OCI-M1 (cell line): ENCODE data around the gene LCAT.

ENCODE experiments used
- DNase-seq: peaks from one replicate; lab custom pipeline; 2025; lab: John Stamatoyannopoulos, UW

The LCAT gene

GRCh38 chr16:67968400-67969253 is 24.7 kb upstream of the LCAT start, which contains the start of gene SLC12A4:
TSS of gene SLC12A4 (minus strand) at chr16:67968637. CDS start at chr16:67968553, 84 bp downstream.
- DNase-seq, result peak; percentile 90

- peak; percentile 62 for DNase-seq
Measured at GRCh38 chr16:67967958-67968399, 24.1 kb upstream of the LCAT start.

- DNase-seq, result no peak
Measured at GRCh38 chr16:67967183-67967957, 23.4 kb upstream of the LCAT start.

- peak; percentile 16 for DNase-seq
Measured at GRCh38 chr16:67966549-67967182, 22.7 kb upstream of the LCAT start.

- DNase-seq, result no peak
Measured at GRCh38 chr16:67965668-67966548, 22.0 kb upstream of the LCAT start.

- no peak for DNase-seq
Measured at GRCh38 chr16:67964477-67965131, 20.7 kb upstream of the LCAT start.

GRCh38 chr16:67963662-67964321 is 19.9 kb upstream of the LCAT start:
- DNase-seq, result no peak

GRCh38 chr16:67963292-67963661 is 19.4 kb upstream of the LCAT start:
- DNase-seq, result no peak

- DNase-seq, result no peak
Measured at GRCh38 chr16:67962135-67962534, 18.2 kb upstream of the LCAT start.

GRCh38 chr16:67961551-67961957 is 17.6 kb upstream of the LCAT start:
- DNase-seq, result no peak

GRCh38 chr16:67959536-67960329 is 15.8 kb upstream of the LCAT start:
- DNase-seq, result no peak

- DNase-seq, result no peak
Measured at GRCh38 chr16:67957622-67958021, 13.7 kb upstream of the LCAT start.

GRCh38 chr16:67954421-67955196 is 10.7 kb upstream of the LCAT start:
- no peak for DNase-seq

- DNase-seq, result no peak
Measured at GRCh38 chr16:67953641-67954375, 9.9 kb upstream of the LCAT start.

- no peak for DNase-seq
Measured at GRCh38 chr16:67951485-67951884, 7.6 kb upstream of the LCAT start.

GRCh38 chr16:67950335-67950843 is 6.5 kb upstream of the LCAT start:
- no peak for DNase-seq

GRCh38 chr16:67949645-67950044 is 5.7 kb upstream of the LCAT start:
- DNase-seq, result no peak

GRCh38 chr16:67948015-67948414 is 4.1 kb upstream of the LCAT start:
- DNase-seq, result no peak
